Erythroblast (primary cell): Measurements from ENCODE around the gene PRM2.

ENCODE experiments used
- GATA1 ChIP-seq: IDR thresholded peaks from 2 replicates; pipeline ENCODE4 v1.6.1; 2011; ENCODE audit warnings: low read depth, mild to moderate bottlenecking, control low read depth, low read length, moderate library complexity
- POLR2A ChIP-seq: IDR thresholded peaks from 2 replicates; pipeline ENCODE4 v1.6.1; 2011; ENCODE audit warnings: mild to moderate bottlenecking, low read length

GRCh38 chr16:11256661-11257130, 19.6 kb downstream of the PRM2 start:
- TF ChIP-seq POLR2A (no peak), GATA1 (no peak)
